Measurements from ENCODE around the gene TNS2. TPM values are rescaled to one million over a fixed set of nuclear protein-coding genes. Genes with fewer than 3 reads are reported as not detected.
"Not testable (repeated sequence)": the region's sequence is repeated elsewhere in the genome, so short reads cannot be mapped to it uniquely, and the experiment has no call there.

The TNS2 gene
- total RNA-seq, 2 experiments from 2014 or later, result 0.77 to 2.4 TPM

DNA sequence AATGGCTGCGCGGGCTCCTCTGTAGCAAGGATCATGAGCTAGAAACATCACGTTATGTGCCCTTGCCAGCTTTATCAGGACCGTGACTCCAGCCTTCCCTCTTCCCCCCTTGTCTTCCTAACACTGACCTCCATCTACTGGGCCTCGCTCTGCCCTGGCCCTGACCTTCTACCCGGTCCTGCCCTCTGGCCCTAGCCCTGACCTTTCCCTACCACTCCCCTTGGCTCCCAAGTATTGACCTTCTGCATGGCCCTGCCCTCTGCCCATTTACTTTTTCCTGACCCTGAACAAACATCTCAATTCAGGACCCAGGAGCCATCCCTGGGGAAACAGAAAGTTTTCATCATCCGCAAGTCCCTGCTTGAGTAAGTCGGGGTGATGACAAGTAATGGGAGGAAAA is 55.4 kb downstream of the TNS2 start:
- no peak overlapping the region for H3K27ac Mint-ChIP-seq
- H3K4me1 Mint-ChIP-seq, result peaks cover 21% of the 10 kb centered on the region

DNA sequence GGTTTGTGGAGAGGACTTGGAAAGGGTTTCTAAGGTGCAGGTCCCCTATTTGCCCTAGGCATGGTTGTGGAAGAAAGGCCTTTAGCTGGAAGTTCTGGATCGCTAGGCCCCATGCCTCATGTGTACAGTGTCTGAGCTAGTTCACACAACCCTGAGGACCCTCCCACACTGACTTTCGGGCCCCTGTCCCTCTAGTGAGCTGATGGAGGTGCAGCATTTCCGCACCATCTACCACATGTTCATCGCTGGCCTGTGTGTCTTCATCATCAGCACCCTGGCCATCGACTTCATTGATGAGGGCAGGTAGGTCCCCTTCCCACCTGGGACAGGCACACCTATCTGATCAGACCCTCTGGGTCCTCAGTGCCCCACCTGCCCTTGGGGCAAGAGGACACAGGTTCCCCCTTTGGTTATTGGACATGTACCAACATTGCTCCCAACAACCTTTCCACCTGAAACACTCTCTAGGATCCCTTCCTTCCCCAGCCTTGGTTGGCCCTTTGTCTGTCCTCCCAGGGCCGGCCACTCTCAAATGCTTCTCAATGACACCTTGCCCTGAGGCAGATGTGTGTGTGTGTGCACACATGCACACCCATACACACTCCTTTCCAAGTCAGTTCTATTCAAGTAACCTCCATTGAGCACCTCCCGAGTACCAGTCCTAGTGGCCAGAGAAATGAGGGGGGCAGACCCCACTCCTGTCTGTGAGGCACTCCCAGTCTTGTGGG is 56.0 kb downstream of the TNS2 start:
- intact Hi-C loops (cut with DNase I, micrococcal nuclease), result no loop called here
- CTCF ChIA-PET, result interaction anchor here (1.1 kb wide), 1 partner anchor 71 kb away, joined by 3 read pairs; no protein-coding TSS in a partner anchor
- POLR2A ChIA-PET, result no interaction called here

More for the DNA sequence above, 55.4 kb downstream of the TNS2 start:
- Mint-ChIP-seq H3K27me3 (no peaks in the 10 kb centered on the region), H3K4me3 (no peak overlapping the region), H3K36me3 (ENCODE audit: low read depth) (no peaks in the 10 kb centered on the region), H3K9me3 (ENCODE audit: low read depth) (no peaks in the 10 kb centered on the region)
- POLR2A ChIA-PET, result no interaction called here
- CTCF ChIA-PET, result interaction anchor here (0.9 to 4.5 kb wide), 3 partner anchors 26 to 71 kb away, joined by 3 to 33 read pairs (median 3); partner anchors contain the start of gene SPRYD3
- ATAC-seq (no peak), DNase-seq (no peak)
- intact Hi-C loops (cut with DNase I, micrococcal nuclease), result no loop called here

DNA sequence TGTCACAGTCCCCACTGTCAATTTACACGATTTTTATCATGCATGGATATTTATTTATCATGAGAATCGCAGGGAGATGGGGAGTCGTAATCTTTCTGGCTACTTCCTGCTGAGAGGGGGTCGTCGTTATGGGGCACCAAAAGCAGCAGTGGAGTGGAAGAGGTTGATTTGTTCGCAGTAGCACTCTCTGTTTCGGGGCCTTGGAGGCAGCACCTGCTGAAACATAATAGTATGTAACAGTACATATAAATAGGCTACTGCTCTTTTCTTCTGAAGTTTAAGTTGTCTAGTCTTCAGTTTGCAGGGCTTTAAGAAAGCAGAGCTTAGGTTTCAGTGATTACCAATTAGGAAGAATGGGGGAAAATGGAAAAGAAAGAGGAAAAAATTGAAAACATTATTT is 57.3 kb downstream of the TNS2 start:
- Mint-ChIP-seq H3K9me3 (ENCODE audit: low read depth) (no peaks in the 10 kb centered on the region), H3K27ac (no peak overlapping the region), H3K27me3 (no peaks in the 10 kb centered on the region), H3K4me1 (peaks cover 19% of the 10 kb centered on the region), H3K36me3 (ENCODE audit: low read depth) (no peaks in the 10 kb centered on the region), H3K4me3 (no peak overlapping the region)
- POLR2A ChIA-PET, result interaction anchor here (0.6 kb wide), 1 partner anchor 90 kb away, joined by 3 read pairs; no protein-coding TSS in a partner anchor
- intact Hi-C loops (cut with DNase I, micrococcal nuclease), result no loop called here
- ATAC-seq (no peak), DNase-seq (no peak)
- CTCF ChIA-PET, result interaction anchor here (1.3 kb wide), 1 partner anchor 8 kb away, joined by 4 read pairs; no protein-coding TSS in a partner anchor

More for the DNA sequence above, 56.0 kb downstream of the TNS2 start:
- Mint-ChIP-seq H3K9me3 (ENCODE audit: low read depth) (no peaks in the 10 kb centered on the region), H3K27me3 (no peaks in the 10 kb centered on the region), H3K4me1 (peaks cover 21% of the 10 kb centered on the region), H3K4me3 (no peak overlapping the region), H3K27ac (no peak overlapping the region), H3K36me3 (ENCODE audit: low read depth) (no peaks in the 10 kb centered on the region)
- no peak for DNase-seq
- no peak for ATAC-seq

DNA sequence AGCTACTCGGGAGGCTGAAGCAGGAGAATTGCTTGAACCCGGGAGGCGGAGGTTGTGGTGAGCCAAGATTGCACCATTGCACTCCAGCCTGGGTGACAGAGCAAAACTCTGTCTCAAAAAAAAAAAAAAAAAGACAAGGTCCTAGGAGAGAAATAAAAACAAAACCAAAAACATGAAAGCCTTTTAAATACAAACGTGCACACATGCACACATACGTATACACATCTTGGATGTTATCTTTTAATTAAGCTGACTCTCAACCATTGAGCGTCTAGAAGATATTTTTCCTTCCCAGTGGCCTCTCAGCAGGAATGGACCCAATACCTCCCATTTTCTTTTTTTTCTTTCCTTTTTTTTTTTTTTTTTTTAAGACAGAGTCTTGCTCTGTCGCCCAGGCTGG is 62.6 kb downstream of the TNS2 start:
- H3K9me3 Mint-ChIP-seq (ENCODE audit: low read depth); ATAC-seq; H3K36me3 Mint-ChIP-seq (ENCODE audit: low read depth); H3K27ac Mint-ChIP-seq; DNase-seq; H3K4me3 Mint-ChIP-seq; H3K4me1 Mint-ChIP-seq; H3K27me3 Mint-ChIP-seq; intact Hi-C loops (cut with DNase I, micrococcal nuclease); POLR2A ChIA-PET: not testable (repeated sequence)
- CTCF ChIA-PET, result interaction anchor here (1.2 kb wide), 1 partner anchor 47 kb away, joined by 4 read pairs; no protein-coding TSS in a partner anchor

DNA sequence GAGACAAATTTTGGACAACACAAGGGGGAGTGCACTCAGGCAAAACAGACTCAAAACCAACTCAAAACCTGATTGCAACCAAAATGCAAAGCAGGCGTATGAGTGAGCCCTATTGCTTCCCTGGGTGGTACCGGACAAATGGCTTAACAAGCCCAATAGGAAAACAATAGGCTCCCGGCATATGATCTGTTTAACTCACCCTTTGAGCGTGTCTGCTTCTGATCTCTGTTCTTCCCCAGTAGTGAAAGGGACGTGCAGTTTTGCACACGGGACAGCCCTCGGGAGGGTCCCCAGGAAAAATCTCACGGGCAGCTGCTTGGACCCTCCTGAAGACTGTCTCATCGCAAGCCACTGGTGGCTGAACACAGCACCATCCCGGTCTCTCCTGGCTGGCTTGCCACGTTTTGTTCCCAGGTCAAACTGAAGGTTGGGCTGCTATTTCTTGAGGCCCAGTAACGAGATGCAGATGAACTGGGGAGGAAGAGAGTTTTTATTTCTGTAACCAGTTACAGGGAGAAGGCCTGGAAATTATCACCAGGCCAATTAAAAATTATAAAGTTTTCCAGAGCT is 63.4 kb downstream of the TNS2 start:
- Mint-ChIP-seq H3K27me3 (no peaks in the 10 kb centered on the region), H3K4me1 (no peaks in the 10 kb centered on the region), H3K27ac (no peak overlapping the region), H3K9me3 (ENCODE audit: low read depth) (no peaks in the 10 kb centered on the region), H3K4me3 (no peak overlapping the region), H3K36me3 (ENCODE audit: low read depth) (no peaks in the 10 kb centered on the region)
- no peak for ATAC-seq
- ChIA-PET POLR2A (no interaction called here), CTCF (interaction anchor here (1.1 kb wide), 1 partner anchor 18 kb away, joined by 3 read pairs; no protein-coding TSS in a partner anchor)
- intact Hi-C loops (cut with DNase I, micrococcal nuclease), result no loop called here
- DNase-seq, result no peak

DNA sequence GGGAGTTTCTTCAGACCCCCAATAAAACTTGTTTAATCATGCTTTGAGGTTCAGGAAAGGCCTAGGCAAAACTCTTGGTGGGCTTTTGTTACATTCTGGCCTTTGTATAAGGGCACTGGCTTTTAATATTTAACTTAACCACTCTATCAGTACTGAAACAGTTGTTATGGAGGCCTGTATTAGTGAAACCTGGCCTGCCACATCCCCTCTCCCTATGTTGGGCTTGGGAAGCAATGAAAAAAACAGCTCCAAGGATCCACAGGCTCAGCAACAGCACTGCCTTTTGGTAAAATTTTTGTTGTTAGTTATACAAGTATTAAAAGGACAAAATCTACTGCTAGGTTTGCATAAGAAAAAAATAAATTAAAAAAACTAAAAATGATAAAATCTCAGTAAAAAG is 64.1 kb downstream of the TNS2 start:
- Mint-ChIP-seq H3K36me3 (ENCODE audit: low read depth) (no peaks in the 10 kb centered on the region), H3K27me3 (no peaks in the 10 kb centered on the region), H3K4me3 (no peak overlapping the region), H3K9me3 (ENCODE audit: low read depth) (no peaks in the 10 kb centered on the region), H3K27ac (no peak overlapping the region), H3K4me1 (no peaks in the 10 kb centered on the region)
- intact Hi-C loops (cut with DNase I, micrococcal nuclease), result no loop called here
- ChIA-PET POLR2A (no interaction called here), CTCF (interaction anchor here (0.8 to 1.1 kb wide), 2 partner anchors 17 to 246 kb away, joined by 3 read pairs; no protein-coding TSS in a partner anchor)
- DNase-seq (no peak), ATAC-seq (no peak)

Small RNAs within 50 kb of the gene (microRNA-seq; reads per million reads assigned to microRNA genes)
- gene MIR6757 (ENCODE audit: borderline replicate concordance), result not detected

Other genes starting within 250 kb of the TNS2 start
- not detected for gene KRT4, start 235.9 kb upstream of the TNS2 start, total RNA-seq
- gene KRT79, start 215.8 kb upstream of the TNS2 start, total RNA-seq, result under 1 TPM; 0.09 to 0.16 TPM
- not detected for gene KRT78, start 201.1 kb upstream of the TNS2 start, total RNA-seq
- gene KRT8, start 145.0 kb upstream of the TNS2 start, total RNA-seq, result 1 to 10 TPM in 1 of 2 experiments, under 1 TPM in 1; 0.56 to 1.1 TPM
- 1 to 10 TPM; 5.3 to 5.4 TPM for gene KRT18, start 100.9 kb upstream of the TNS2 start, total RNA-seq
- gene EIF4B, start 43.6 kb upstream of the TNS2 start, total RNA-seq, result 100 to 1,000 TPM; 698 to 781 TPM
- gene SPRYD3, start 29.3 kb downstream of the TNS2 start, total RNA-seq, result 10 to 100 TPM; 13.7 to 18.2 TPM
- gene IGFBP6, start 47.6 kb downstream of the TNS2 start, total RNA-seq, result 1 to 10 TPM; 1.3 to 2.4 TPM
- under 1 TPM; 0.57 to 0.79 TPM for gene SOAT2, start 53.4 kb downstream of the TNS2 start, total RNA-seq
- gene ZNF740, start 130.7 kb downstream of the TNS2 start, total RNA-seq, result 10 to 100 TPM; 34.9 to 40.2 TPM
- 10 to 100 TPM; 20.0 to 23.1 TPM for gene CSAD, start 130.9 kb downstream of the TNS2 start, total RNA-seq
- gene ITGB7, start 157.2 kb downstream of the TNS2 start, total RNA-seq, result 10 to 100 TPM; 73.0 to 77.6 TPM
- gene RARG, start 182.1 kb downstream of the TNS2 start, total RNA-seq, result 10 to 100 TPM; 20.0 to 21.6 TPM
- gene ESPL1, start 218.2 kb downstream of the TNS2 start, total RNA-seq, result 10 to 100 TPM; 60.8 to 66.9 TPM
- 100 to 1,000 TPM; 253 to 322 TPM for gene PFDN5, start 245.5 kb downstream of the TNS2 start, total RNA-seq
- 10 to 100 TPM; 61.9 to 68.8 TPM for gene MYG1, start 249.6 kb downstream of the TNS2 start, total RNA-seq